Medulla oblongata (tissue), 1 donor: Measurements from ENCODE around the gene CHST11.
A peak's percentile ranks its signal among the peaks of the same experiment; 100 is the strongest.

Experiments
- DNase-seq: peaks from one replicate; pipeline ENCODE4 v3.0.0-alpha.2; 2015; ENCODE audit errors: extremely low spot score

Gene CHST11

GRCh38 chr12:104695453-104696148 is 238.9 kb downstream of the CHST11 start:
- DNase-seq = no peak

- no peak for DNase-seq
Observed at GRCh38 chr12:104697186-104697585, 240.4 kb downstream of the CHST11 start.

GRCh38 chr12:104698871-104699270 is 242.1 kb downstream of the CHST11 start:
- DNase-seq = no peak

- DNase-seq = no peak
Observed at GRCh38 chr12:104699489-104700190, 242.9 kb downstream of the CHST11 start.

- no peak for DNase-seq
Observed at GRCh38 chr12:104700324-104700723, 243.6 kb downstream of the CHST11 start.

GRCh38 chr12:104701301-104701700 is 244.6 kb downstream of the CHST11 start:
- no peak for DNase-seq

- no peak for DNase-seq
Observed at GRCh38 chr12:104701756-104702155, 245.0 kb downstream of the CHST11 start.

- DNase-seq = no peak
Observed at GRCh38 chr12:104702565-104703139, 245.9 kb downstream of the CHST11 start.

- no peak for DNase-seq
Observed at GRCh38 chr12:104703372-104703771, 246.6 kb downstream of the CHST11 start.

- DNase-seq = no peak
Observed at GRCh38 chr12:104704224-104704779, 247.6 kb downstream of the CHST11 start.

- DNase-seq = no peak
Observed at GRCh38 chr12:104707194-104707593, 250.4 kb downstream of the CHST11 start.

- no peak for DNase-seq
Observed at GRCh38 chr12:104707794-104708558, 251.2 kb downstream of the CHST11 start.

- DNase-seq = no peak
Observed at GRCh38 chr12:104708891-104709290, 252.1 kb downstream of the CHST11 start.

- DNase-seq = peak; percentile 17
Observed at GRCh38 chr12:104709692-104710435, 253.1 kb downstream of the CHST11 start.

- peak; percentile 65 for DNase-seq
Observed at GRCh38 chr12:104710940-104711689, 254.4 kb downstream of the CHST11 start.

GRCh38 chr12:104712477-104712876 is 255.7 kb downstream of the CHST11 start:
- DNase-seq = no peak

- no peak for DNase-seq
Observed at GRCh38 chr12:104712968-104713367, 256.2 kb downstream of the CHST11 start.

GRCh38 chr12:104713444-104713843 is 256.7 kb downstream of the CHST11 start:
- DNase-seq = no peak

GRCh38 chr12:104714369-104714768 is 257.6 kb downstream of the CHST11 start:
- no peak for DNase-seq

- no peak for DNase-seq
Observed at GRCh38 chr12:104716172-104716571, 259.4 kb downstream of the CHST11 start.
